HepG2 (cell line): ENCODE measurements around the gene TRIM58. TPM values are rescaled to one million over a fixed set of nuclear protein-coding genes. Genes with fewer than 3 reads are reported as not detected.

Source experiments
- ATAC-seq: fragments of 200-7000 bp; cut with Tn5 transposase; 3 replicates; pipeline ENCODE4 v1.9.1; 2020; ENCODE audit warnings: mild to moderate bottlenecking, moderate library complexity
- BruUV-seq: library from RNA; stranded (reverse); fragments of 400-500 nt; replicated peaks from 2 replicates; lab custom pipeline; 2021; lab: Mats Ljungman, UMichigan
- CTCF ChIA-PET: fragments of 300-600 bp; formaldehyde crosslinking; extraction: SDS; loops from one replicate; lab custom pipeline; 2021; ENCODE audit warnings: low total read pairs, inconsistent platforms, low intra/inter-chr PET ratio; lab: Yijun Ruan, JAX
- POLR2A ChIA-PET: fragments of 350-600 bp; sonication (Branson Sonifier 250); formaldehyde crosslinking; loops from one replicate; lab custom pipeline; 2020; ENCODE audit warnings: antibody characterized with exemption, inconsistent platforms; lab: Yijun Ruan, JAX
- DNase-seq: peaks from one replicate; pipeline ENCODE4 v3.0.0-alpha.2; 2015; ENCODE audit warnings: low spot score
- FAIRE-seq: peaks from 3 replicates; lab custom pipeline; 2011; peaks lifted over from hg19 to GRCh38; lab: Jason Lieb, UNC
- H2AFZ ChIP-seq: one replicate; pipeline ENCODE4 v1.6.1; 2011; ENCODE audit warnings: low read length, inconsistent platforms
- H3K27ac ChIP-seq: fragments of 300-600 bp; 3 replicates; pipeline ENCODE4 v1.8.0; 2011; ENCODE audit warnings: mixed run types, mild to moderate bottlenecking, mixed read lengths, low read length, inconsistent platforms; ENCODE audit not compliant: insufficient read depth; ENCODE audit errors: extremely low read length
- H3K27me3 ChIP-seq, 2 experiments: fragments of 200-600 bp in 1 of 2; 2 replicates in 1 of 2; 3 replicates in 1 of 2; pipeline versions ENCODE4 v1.6.0 to v1.8.0; 2011; ENCODE audit warnings: low read length in 2 of 2, mild to moderate bottlenecking in 2 of 2, moderate library complexity in 2 of 2, inconsistent platforms in 1 of 2; ENCODE audit not compliant: insufficient read depth in 2 of 2, control insufficient read depth in 1 of 2
- H3K36me3 ChIP-seq, 2 experiments: fragments of 200-600 bp in 1 of 2; replicated peaks in 1 of 2; 2 replicates in 1 of 2; 3 replicates in 1 of 2; pipeline versions ENCODE4 v1.5.1 to v1.8.0; 2011; ENCODE audit warnings: low read length in 2 of 2, inconsistent platforms in 1 of 2; ENCODE audit not compliant: insufficient read depth in 2 of 2, control insufficient read depth in 1 of 2
- H3K4me1 ChIP-seq: 2 replicates; pipeline ENCODE4 v1.5.1; 2012; ENCODE audit warnings: low read length, inconsistent platforms; ENCODE audit not compliant: insufficient read depth
- H3K4me2 ChIP-seq: 2 replicates; pipeline ENCODE4 v1.6.0; 2011; ENCODE audit warnings: low read depth, low read length, inconsistent platforms
- H3K4me3 ChIP-seq, 3 experiments: fragments of 200-600 bp in 1 of 3; sonication (generic), shearing (Covaris generic) in 1 of 3; replicated peaks in 1 of 3; 2 replicates each; pipeline ENCODE4 v1.5.1; 2011 to 2016; ENCODE audit warnings: low read length in 3 of 3, inconsistent platforms in 2 of 3, low read depth in 2 of 3, mild to moderate bottlenecking in 2 of 3, control low read depth in 1 of 3, mixed read lengths in 1 of 3; ENCODE audit not compliant: insufficient read depth in 1 of 3
- H3K79me2 ChIP-seq: one replicate; pipeline ENCODE4 v1.6.1; 2011; ENCODE audit warnings: low read length, inconsistent platforms; ENCODE audit not compliant: insufficient read depth
- H3K9ac ChIP-seq: 2 replicates; pipeline ENCODE4 v1.6.0; 2011; ENCODE audit warnings: mild to moderate bottlenecking, low read depth, low read length, inconsistent platforms; ENCODE audit not compliant: insufficient read depth
- H3K9me3 ChIP-seq: 2 replicates; pipeline ENCODE4 v1.5.1; 2012; ENCODE audit warnings: mild to moderate bottlenecking, low read length
- H4K20me1 ChIP-seq: 2 replicates; pipeline ENCODE4 v1.6.0; 2011; ENCODE audit warnings: inconsistent platforms, mild to moderate bottlenecking, low read length, moderate library complexity; ENCODE audit not compliant: insufficient read depth
- CSRNP2 ChIP-seq: sonication (generic); formaldehyde crosslinking; conservative IDR thresholded peaks from 2 replicates; pipeline ENCODE4 v1.8.0; 2022; ENCODE audit warnings: low read depth, missing genetic modification reagents
- E2F5 ChIP-seq: sonication (generic); formaldehyde crosslinking; conservative IDR thresholded peaks from 2 replicates; pipeline ENCODE4 v1.4.0; 2020; ENCODE audit warnings: missing genetic modification reagents
- KLF9 ChIP-seq: IDR thresholded peaks from 2 replicates; pipeline ENCODE4 v1.6.1; 2016; ENCODE audit warnings: low read depth
- ZNF598 ChIP-seq: sonication (generic); formaldehyde crosslinking; IDR thresholded peaks from 2 replicates; pipeline ENCODE4 v1.5.1; 2020; ENCODE audit warnings: mild to moderate bottlenecking, missing genetic modification reagents, borderline replicate concordance
- WGBS: methylation state at CpG from one replicate; pipeline ENCODE4 v1.1.6; 2017; ENCODE audit warnings: low lambda C conversion rate; 5-methylcytosine and 5-hydroxymethylcytosine counted together
- in situ Hi-C: cut with HindIII; loops from 2 replicates; pipeline ENCODE4 v1.10.0; 2017; ENCODE audit warnings: low pct_unique_long_range_greater_than_20kb; ENCODE audit not compliant: extremely low pct_ligation_motif_present
- intact Hi-C: fragments of 100-400 bp; cut with micrococcal nuclease; formaldehyde crosslinking; loops from one replicate; pipeline ENCODE4 v1.10.0; 2022; ENCODE audit not compliant: unreplicated experiment
- polyA plus RNA-seq, 8 experiments: library from polyadenylated mRNA; depleted of rRNA in 3 of 8; stranded (reverse) in 7 of 8; unstranded in 1 of 8; fragments of >200 nt; fragmentation: Illumina TruSeq in 4 of 8; extraction: Trizol in 4 of 8; gene quantifications; 2 replicates each; pipeline versions ENCODE4 v1.2.1 to v1.2.3, GENCODE V29; 2011 to 2016; ENCODE audit warnings: low read depth in 4 of 8, missing spikeins in 1 of 8, mixed read lengths in 1 of 8; ENCODE audit not compliant: insufficient read depth in 1 of 8
- total RNA-seq, 5 experiments: library from RNA; depleted of rRNA; stranded (reverse); fragments of >200 nt; fragmentation: Illumina TruSeq; extraction: Trizol; gene quantifications; 2 replicates each; pipeline ENCODE4 v1.2.3, GENCODE V29; 2016; ENCODE audit warnings: low read depth in 1 of 5

TRIM58 gene
- total and polyA plus RNA-seq, 2 of the 13 experiments (the other 11 are each of a cell fraction or from before 2014, with no cell fraction given) = not detected

- Histone ChIP-seq H3K4me3 (no peak overlapping the region), H3K4me2 (no peak overlapping the region)
- 26% methylated on average over 9 of the region's 9 CpGs for WGBS
These were observed 49.0 kb downstream of the TRIM58 start for GRCh38 chr1:247905910-247906503.

More at GRCh38 chr1:247905910-247906503, 49.0 kb downstream of the TRIM58 start:
- ATAC-seq (no peak), FAIRE-seq (no peak), DNase-seq (no peak)
- no peak for TF ChIP-seq E2F5 (CRISPR knock-in tag)
- TF ChIP-seq ZNF598 = no peak
- no peak for TF ChIP-seq CSRNP2
- no peak for TF ChIP-seq KLF9
- Histone ChIP-seq H3K27me3 (no peaks in the 10 kb centered on the region; a peak in 1 of 5 replicates), H3K36me3 (no peaks in the 10 kb centered on the region), H3K79me2 (no peaks in the 10 kb centered on the region), H3K4me1 (no peaks in the 10 kb centered on the region), H3K27ac (no peak overlapping the region), H3K9me3 (peaks cover 25% of the 10 kb centered on the region), H4K20me1 (no peaks in the 10 kb centered on the region), H2AFZ (no peak overlapping the region), H3K9ac (no peak overlapping the region)
- ChIA-PET POLR2A (no interaction called here), CTCF (no interaction called here)
- intact Hi-C loops (no loop called here), in situ Hi-C loops (no loop called here)
- BruUV-seq = no TSS peak
